Measurements from ENCODE around the gene KIAA1217.

Gene KIAA1217

GRCh38 chr10:24255881-24256311 is 47.0 kb downstream of the KIAA1217 start:
- no peak for TF ChIP-seq CTCF (IDR thresholded peaks at IDR 0.05; ENCODE audit: low read depth, low read length, poor library complexity, severe bottlenecking)
- TF ChIP-seq EZH2phosphoT487 (IDR thresholded peaks at IDR 0.05; ENCODE audit: borderline replicate concordance, low read length), result no peak
- Histone ChIP-seq H3K9me3 (ENCODE audit: control insufficient read depth, insufficient read depth, low read length) (no peaks in the 10 kb centered on the region), H3K4me2 (ENCODE audit: low read length) (no peak overlapping the region), H3K4me3 (ENCODE audit: low read length) (no peak overlapping the region), H3F3A (ENCODE audit: control insufficient read depth, insufficient read depth) (no peaks in the 10 kb centered on the region), H3K36me3 (ENCODE audit: control insufficient read depth, low read length) (no peaks in the 10 kb centered on the region), H3K27me3 (ENCODE audit: control insufficient read depth, low read length) (no peaks in the 10 kb centered on the region), H3K27ac (ENCODE audit: low read depth, low read length) (no peak overlapping the region), H3K79me2 (ENCODE audit: control insufficient read depth, low read length) (no peaks in the 10 kb centered on the region), H3K4me1 (ENCODE audit: control insufficient read depth, low read length) (no peaks in the 10 kb centered on the region), H4K20me1 (ENCODE audit: control insufficient read depth, insufficient read depth, low read depth, low read length) (no peaks in the 10 kb centered on the region), H3K9me2 (replicated peaks; ENCODE audit: control insufficient read depth, low read length) (no peaks in the 10 kb centered on the region)

GRCh38 chr10:24256619-24257107 is 47.7 kb downstream of the KIAA1217 start:
- no peak overlapping the region for H3K4me2 ChIP-seq (ENCODE audit: low read length)

GRCh38 chr10:24257588-24257987 is 48.6 kb downstream of the KIAA1217 start:
- Histone ChIP-seq H3K9me3 (ENCODE audit: control insufficient read depth, insufficient read depth, low read length) (no peaks in the 10 kb centered on the region), H3K79me2 (ENCODE audit: control insufficient read depth, low read length) (no peaks in the 10 kb centered on the region), H3K4me2 (ENCODE audit: low read length) (no peak overlapping the region), H4K20me1 (ENCODE audit: control insufficient read depth, insufficient read depth, low read depth, low read length) (no peaks in the 10 kb centered on the region), H3K4me1 (ENCODE audit: control insufficient read depth, low read length) (no peaks in the 10 kb centered on the region), H3K36me3 (ENCODE audit: control insufficient read depth, low read length) (no peaks in the 10 kb centered on the region), H3K4me3 (ENCODE audit: low read length) (no peak overlapping the region), H3K27me3 (ENCODE audit: control insufficient read depth, low read length) (no peaks in the 10 kb centered on the region), H3F3A (ENCODE audit: control insufficient read depth, insufficient read depth) (no peaks in the 10 kb centered on the region), H3K9me2 (replicated peaks; ENCODE audit: control insufficient read depth, low read length) (no peaks in the 10 kb centered on the region), H3K27ac (ENCODE audit: low read depth, low read length) (no peak overlapping the region)
- TF ChIP-seq EZH2phosphoT487 (IDR thresholded peaks at IDR 0.05; ENCODE audit: borderline replicate concordance, low read length) (no peak), CTCF (IDR thresholded peaks at IDR 0.05; ENCODE audit: low read depth, low read length, poor library complexity, severe bottlenecking) (no peak)

More at GRCh38 chr10:24256619-24257107, 47.7 kb downstream of the KIAA1217 start:
- Histone ChIP-seq H3K79me2 (ENCODE audit: control insufficient read depth, low read length) (no peaks in the 10 kb centered on the region), H3K27me3 (ENCODE audit: control insufficient read depth, low read length) (no peaks in the 10 kb centered on the region), H3K9me2 (replicated peaks; ENCODE audit: control insufficient read depth, low read length) (no peaks in the 10 kb centered on the region), H3F3A (ENCODE audit: control insufficient read depth, insufficient read depth) (no peaks in the 10 kb centered on the region), H3K4me3 (ENCODE audit: low read length) (no peak overlapping the region), H3K4me1 (ENCODE audit: control insufficient read depth, low read length) (no peaks in the 10 kb centered on the region), H3K27ac (ENCODE audit: low read depth, low read length) (no peak overlapping the region), H3K36me3 (ENCODE audit: control insufficient read depth, low read length) (no peaks in the 10 kb centered on the region), H4K20me1 (ENCODE audit: control insufficient read depth, insufficient read depth, low read depth, low read length) (no peaks in the 10 kb centered on the region), H3K9me3 (ENCODE audit: control insufficient read depth, insufficient read depth, low read length) (no peaks in the 10 kb centered on the region)
- TF ChIP-seq CTCF (IDR thresholded peaks at IDR 0.05; ENCODE audit: low read depth, low read length, poor library complexity, severe bottlenecking) (no peak), EZH2phosphoT487 (IDR thresholded peaks at IDR 0.05; ENCODE audit: borderline replicate concordance, low read length) (no peak)
